ENCODE measurements around the gene ERBB4.

The ERBB4 gene

GRCh38 chr2:212387146-212387545 lies 151.5 kb downstream of the ERBB4 start:
- DNase-seq (ENCODE audit: insufficient read length, low spot score) (no peak), FAIRE-seq (no peak)
- TF ChIP-seq PAX5 (IDR thresholded peaks at IDR 0.05; ENCODE audit: insufficient read depth, low read length, severe bottlenecking) (no peak), TAF1 (IDR thresholded peaks at IDR 0.05; ENCODE audit: low read depth, low read length) (no peak), SPI1 (IDR thresholded peaks at IDR 0.05; ENCODE audit: low read depth, low read length) (no peak)

- FAIRE-seq (no peak), DNase-seq (ENCODE audit: insufficient read length, low spot score) (no peak)
- TF ChIP-seq SPI1 (IDR thresholded peaks at IDR 0.05; ENCODE audit: low read depth, low read length) (no peak), TAF1 (IDR thresholded peaks at IDR 0.05; ENCODE audit: low read depth, low read length) (no peak), POLR2AphosphoS5 (IDR thresholded peaks at IDR 0.05; ENCODE audit: low read depth, low read length) (no peak), POU2F2 (IDR thresholded peaks at IDR 0.05; ENCODE audit: low read depth, low read length) (no peak), PAX5 (IDR thresholded peaks at IDR 0.05; ENCODE audit: insufficient read depth, low read length, severe bottlenecking) (no peak), POLR2A (IDR thresholded peaks at IDR 0.05; ENCODE audit: low read depth, low read length) (no peak)
These were observed 153.4 kb downstream of the ERBB4 start for GRCh38 chr2:212385241-212385640.

GRCh38 chr2:212384027-212384426 lies 154.6 kb downstream of the ERBB4 start:
- FAIRE-seq = no peak
- no peak for DNase-seq (ENCODE audit: insufficient read length, low spot score)
- TF ChIP-seq PAX5 (IDR thresholded peaks at IDR 0.05; ENCODE audit: insufficient read depth, low read length, severe bottlenecking) = no peak
- no peak for TF ChIP-seq POLR2AphosphoS5 (IDR thresholded peaks at IDR 0.05; ENCODE audit: low read depth, low read length)
- TF ChIP-seq SPI1 (IDR thresholded peaks at IDR 0.05; ENCODE audit: low read depth, low read length) = no peak
- no peak for TF ChIP-seq POLR2A (IDR thresholded peaks at IDR 0.05; ENCODE audit: low read depth, low read length)
- TF ChIP-seq TAF1 (IDR thresholded peaks at IDR 0.05; ENCODE audit: low read depth, low read length) = no peak
- no peak for TF ChIP-seq POU2F2 (IDR thresholded peaks at IDR 0.05; ENCODE audit: low read depth, low read length)

- no peak for TF ChIP-seq SPI1 (IDR thresholded peaks at IDR 0.05; ENCODE audit: low read depth, low read length)
- TF ChIP-seq TAF1 (IDR thresholded peaks at IDR 0.05; ENCODE audit: low read depth, low read length) = no peak
- TF ChIP-seq PAX5 (IDR thresholded peaks at IDR 0.05; ENCODE audit: insufficient read depth, low read length, severe bottlenecking) = no peak
- no peak for TF ChIP-seq POU2F2 (IDR thresholded peaks at IDR 0.05; ENCODE audit: low read depth, low read length)
- TF ChIP-seq POLR2AphosphoS5 (IDR thresholded peaks at IDR 0.05; ENCODE audit: low read depth, low read length) = no peak
- no peak for TF ChIP-seq POLR2A (IDR thresholded peaks at IDR 0.05; ENCODE audit: low read depth, low read length)
- FAIRE-seq (no peak), DNase-seq (ENCODE audit: insufficient read length, low spot score) (no peak)
These were observed 157.0 kb downstream of the ERBB4 start for GRCh38 chr2:212381428-212382102.

GRCh38 chr2:212379103-212379502 lies 159.5 kb downstream of the ERBB4 start:
- TF ChIP-seq SPI1 (IDR thresholded peaks at IDR 0.05; ENCODE audit: low read depth, low read length) (no peak), POLR2A (IDR thresholded peaks at IDR 0.05; ENCODE audit: low read depth, low read length) (no peak), POLR2AphosphoS5 (IDR thresholded peaks at IDR 0.05; ENCODE audit: low read depth, low read length) (no peak), TAF1 (IDR thresholded peaks at IDR 0.05; ENCODE audit: low read depth, low read length) (no peak), PAX5 (IDR thresholded peaks at IDR 0.05; ENCODE audit: insufficient read depth, low read length, severe bottlenecking) (no peak), POU2F2 (IDR thresholded peaks at IDR 0.05; ENCODE audit: low read depth, low read length) (no peak)
- DNase-seq (ENCODE audit: insufficient read length, low spot score) (no peak), FAIRE-seq (no peak)

- no peak for TF ChIP-seq TAF1 (IDR thresholded peaks at IDR 0.05; ENCODE audit: low read depth, low read length)
- TF ChIP-seq SPI1 (IDR thresholded peaks at IDR 0.05; ENCODE audit: low read depth, low read length) = no peak
- no peak for TF ChIP-seq PAX5 (IDR thresholded peaks at IDR 0.05; ENCODE audit: insufficient read depth, low read length, severe bottlenecking)
- TF ChIP-seq POLR2A (IDR thresholded peaks at IDR 0.05; ENCODE audit: low read depth, low read length) = no peak
- TF ChIP-seq POLR2AphosphoS5 (IDR thresholded peaks at IDR 0.05; ENCODE audit: low read depth, low read length) = no peak
- no peak for TF ChIP-seq POU2F2 (IDR thresholded peaks at IDR 0.05; ENCODE audit: low read depth, low read length)
- FAIRE-seq = no peak
- DNase-seq (ENCODE audit: insufficient read length, low spot score) = no peak
These were observed 171.2 kb downstream of the ERBB4 start for GRCh38 chr2:212367431-212367830.

- DNase-seq (ENCODE audit: insufficient read length, low spot score) = no peak
- TF ChIP-seq TAF1 (IDR thresholded peaks at IDR 0.05; ENCODE audit: low read depth, low read length) (no peak), PAX5 (IDR thresholded peaks at IDR 0.05; ENCODE audit: insufficient read depth, low read length, severe bottlenecking) (no peak), POU2F2 (IDR thresholded peaks at IDR 0.05; ENCODE audit: low read depth, low read length) (no peak), POLR2A (IDR thresholded peaks at IDR 0.05; ENCODE audit: low read depth, low read length) (no peak), POLR2AphosphoS5 (IDR thresholded peaks at IDR 0.05; ENCODE audit: low read depth, low read length) (no peak), SPI1 (IDR thresholded peaks at IDR 0.05; ENCODE audit: low read depth, low read length) (no peak)
- FAIRE-seq = no peak
These were observed 174.3 kb downstream of the ERBB4 start for GRCh38 chr2:212364112-212364985.

- no peak for FAIRE-seq
- TF ChIP-seq PAX5 (IDR thresholded peaks at IDR 0.05; ENCODE audit: insufficient read depth, low read length, severe bottlenecking) (no peak), SPI1 (IDR thresholded peaks at IDR 0.05; ENCODE audit: low read depth, low read length) (no peak), POLR2AphosphoS5 (IDR thresholded peaks at IDR 0.05; ENCODE audit: low read depth, low read length) (no peak), POU2F2 (IDR thresholded peaks at IDR 0.05; ENCODE audit: low read depth, low read length) (no peak), TAF1 (IDR thresholded peaks at IDR 0.05; ENCODE audit: low read depth, low read length) (no peak), POLR2A (IDR thresholded peaks at IDR 0.05; ENCODE audit: low read depth, low read length) (no peak)
- no peak for DNase-seq (ENCODE audit: insufficient read length, low spot score)
These were observed 177.3 kb downstream of the ERBB4 start for GRCh38 chr2:212361174-212361756.

- no peak for TF ChIP-seq POU2F2 (IDR thresholded peaks at IDR 0.05; ENCODE audit: low read depth, low read length)
- no peak for TF ChIP-seq POLR2A (IDR thresholded peaks at IDR 0.05; ENCODE audit: low read depth, low read length)
- no peak for TF ChIP-seq SPI1 (IDR thresholded peaks at IDR 0.05; ENCODE audit: low read depth, low read length)
- TF ChIP-seq POLR2AphosphoS5 (IDR thresholded peaks at IDR 0.05; ENCODE audit: low read depth, low read length) = no peak
- TF ChIP-seq TAF1 (IDR thresholded peaks at IDR 0.05; ENCODE audit: low read depth, low read length) = no peak
- no peak for TF ChIP-seq PAX5 (IDR thresholded peaks at IDR 0.05; ENCODE audit: insufficient read depth, low read length, severe bottlenecking)
- no peak for DNase-seq (ENCODE audit: insufficient read length, low spot score)
- FAIRE-seq = no peak
These were observed 178.5 kb downstream of the ERBB4 start for GRCh38 chr2:212360068-212360460.

All from GM12891 (cell line).